Measurements from ENCODE around the gene ERGIC3. TPM values are rescaled to one million over a fixed set of nuclear protein-coding genes. Genes with fewer than 3 reads are reported as not detected.

Gene ERGIC3
- total RNA-seq, 4 donors from 2014 or later = 121 to 260 (median 189) TPM

- Histone ChIP-seq H3K4me3 (no peak overlapping the region), H3K27ac (no peak overlapping the region), H3K27me3 (no peaks in the 10 kb centered on the region), H3K36me3 (no peaks in the 10 kb centered on the region), H3K4me1 (peaks cover 0 to 19% (median 9%) of the 10 kb centered on the region in 3 donors), H3K9me3 (no peaks in the 10 kb centered on the region)
- no peak for DNase-seq
- TF ChIP-seq CTCF (IDR thresholded peaks at IDR 0.05) = no peak
- no peak for TF ChIP-seq POLR2A (IDR thresholded peaks at IDR 0.05)
- intact Hi-C loops (cut with DNase I) = no loop called here
- 58 to 70% methylated on average over 6 to 10 of the region's 18 CpGs for WGBS, 2 donors
These were observed 42.0 kb downstream of the ERGIC3 start for GRCh38 chr20:35583636-35584560.

- H3K36me3 ChIP-seq = no peaks in the 10 kb centered on the region
- intact Hi-C loops (cut with DNase I) = no loop called here
- no peak for DNase-seq
- H3K4me3 ChIP-seq = no peak overlapping the region
- peaks cover 0 to 19% (median 9%) of the 10 kb centered on the region in 3 donors for H3K4me1 ChIP-seq
- no peak for TF ChIP-seq CTCF (IDR thresholded peaks at IDR 0.05)
- TF ChIP-seq POLR2A (IDR thresholded peaks at IDR 0.05) = no peak
- H3K27ac ChIP-seq = no peak overlapping the region
- WGBS, 2 donors = 94 to 100% methylated on average over 3 to 6 of the region's 6 CpGs
- no peaks in the 10 kb centered on the region for H3K9me3 ChIP-seq
- no peaks in the 10 kb centered on the region for H3K27me3 ChIP-seq
These were observed 45.0 kb downstream of the ERGIC3 start for GRCh38 chr20:35586751-35587425.

- Histone ChIP-seq H3K4me3 (no peak overlapping the region), H3K9me3 (no peaks in the 10 kb centered on the region), H3K27ac (no peak overlapping the region), H3K36me3 (no peaks in the 10 kb centered on the region), H3K27me3 (no peaks in the 10 kb centered on the region), H3K4me1 (peaks cover 0 to 22% (median 9%) of the 10 kb centered on the region in 3 donors)
- intact Hi-C loops (cut with DNase I) = no loop called here
- no peak for TF ChIP-seq POLR2A (IDR thresholded peaks at IDR 0.05)
- TF ChIP-seq CTCF (IDR thresholded peaks at IDR 0.05) = no peak
- DNase-seq = no peak
- WGBS, 2 donors = 70 to 73% methylated on average over 2 of the region's 2 CpGs
These were observed 45.6 kb downstream of the ERGIC3 start for GRCh38 chr20:35587436-35587835.

- no peak for TF ChIP-seq CTCF (IDR thresholded peaks at IDR 0.05)
- TF ChIP-seq POLR2A (IDR thresholded peaks at IDR 0.05) = no peak
- WGBS, 2 donors = 70 to 79% methylated on average over 12 to 14 of the region's 14 CpGs
- intact Hi-C loops (cut with DNase I) = no loop called here
These were observed 46.5 kb downstream of the ERGIC3 start for GRCh38 chr20:35588397-35588796.

More at GRCh38 chr20:35588397-35588796, 46.5 kb downstream of the ERGIC3 start:
- Histone ChIP-seq H3K27ac (no peak overlapping the region), H3K36me3 (no peaks in the 10 kb centered on the region), H3K9me3 (no peaks in the 10 kb centered on the region), H3K4me3 (no peak overlapping the region), H3K4me1 (peaks cover 0 to 31% (median 9%) of the 10 kb centered on the region in 3 donors), H3K27me3 (no peaks in the 10 kb centered on the region)
- DNase-seq = no peak

Measured in esophagus squamous epithelium (tissue), 5 donors.